Measurements from ENCODE around the gene ZNF521.
A peak's percentile ranks its signal among the peaks of the same experiment; 100 is the strongest.

Gene ZNF521

GRCh38 chr18:25352629-25353005 lies 651 bp upstream of the ZNF521 start:
- ATAC-seq = no peak

GRCh38 chr18:25351280-25351775 lies 638 bp downstream of the ZNF521 start:
- TF ChIP-seq TOX (CRISPR knock-in tag; IDR thresholded peaks at IDR 0.05; ENCODE audit: borderline replicate concordance) (no peak), PATZ1 (CRISPR knock-in tag; IDR thresholded peaks at IDR 0.05; ENCODE audit: borderline replicate concordance) (peak; percentile 42; the same call in 1 of the 2 replicates), BACH2 (CRISPR knock-in tag; IDR thresholded peaks at IDR 0.05; ENCODE audit: borderline replicate concordance) (no peak), ESRRG (CRISPR knock-in tag; IDR thresholded peaks at IDR 0.05) (no peak)
- ATAC-seq = no peak

More at GRCh38 chr18:25352629-25353005, 651 bp upstream of the ZNF521 start:
- TF ChIP-seq TSHZ2 (CRISPR knock-in tag; IDR thresholded peaks at IDR 0.05) (no peak), CSRNP3 (CRISPR knock-in tag; IDR thresholded peaks at IDR 0.05) (no peak), PPARA (CRISPR knock-in tag; IDR thresholded peaks at IDR 0.05; ENCODE audit: borderline replicate concordance) (no peak), ZNF70 (CRISPR knock-in tag; IDR thresholded peaks at IDR 0.05) (no peak), TOX (CRISPR knock-in tag; IDR thresholded peaks at IDR 0.05; ENCODE audit: borderline replicate concordance) (no peak), SNAI2 (CRISPR knock-in tag; IDR thresholded peaks at IDR 0.05) (no peak), ZNF8 (CRISPR knock-in tag; IDR thresholded peaks at IDR 0.05) (no peak), OSR1 (CRISPR knock-in tag; IDR thresholded peaks at IDR 0.05) (no peak), GLIS3 (CRISPR knock-in tag; IDR thresholded peaks at IDR 0.05) (no peak), ARNTL (CRISPR knock-in tag; IDR thresholded peaks at IDR 0.05; ENCODE audit: borderline replicate concordance, low read depth) (no peak), BACH2 (CRISPR knock-in tag; IDR thresholded peaks at IDR 0.05; ENCODE audit: borderline replicate concordance) (no peak), CREB5 (CRISPR knock-in tag; IDR thresholded peaks at IDR 0.05; ENCODE audit: low read depth) (no peak), PATZ1 (CRISPR knock-in tag; IDR thresholded peaks at IDR 0.05; ENCODE audit: borderline replicate concordance) (no peak), ZFP30 (CRISPR knock-in tag; IDR thresholded peaks at IDR 0.05) (no peak), CSDC2 (CRISPR knock-in tag; IDR thresholded peaks at IDR 0.05) (no peak), RARB (CRISPR knock-in tag; IDR thresholded peaks at IDR 0.05) (no peak), POU6F1 (CRISPR knock-in tag; IDR thresholded peaks at IDR 0.05; ENCODE audit: borderline replicate concordance, low read depth) (no peak), TCF4 (CRISPR knock-in tag; IDR thresholded peaks at IDR 0.05; ENCODE audit: borderline replicate concordance) (no peak)

Measured in SK-N-SH treated with all-trans-retinoic acid at 6 μM for 48 hours (cell line).